Natural killer cell (primary cell): ENCODE results near the gene RBM47. TPM values are rescaled to one million over a fixed set of nuclear protein-coding genes. Genes with fewer than 3 reads are reported as not detected.
A peak's percentile ranks its signal among the peaks of the same experiment; 100 is the strongest.

ENCODE experiments used
- ATAC-seq, 3 donors: fragments of 150-1000 bp in 2 of 3; fragments of 200-7000 bp in 1 of 3; cut with Tn5 transposase; 1 replicate in 1 of 3; 2 replicates in 2 of 3; pipeline ENCODE4 v1.10.0; 2021; ENCODE audit warnings: mild to moderate bottlenecking in 2 of 3, moderate library complexity in 2 of 3
- DNase-seq, 2 donors: peaks; one replicate each; pipeline versions ENCODE4 v3.0.0 to v3.0.0-alpha.2; 2013 to 2021; ENCODE audit warnings: mixed read lengths in 1 of 2
- H3K27ac ChIP-seq: one replicate; pipeline ENCODE4 v1.5.1; 2013; ENCODE audit warnings: mild to moderate bottlenecking, low read length
- H3K27me3 ChIP-seq: one replicate; pipeline ENCODE4 v1.6.1; 2013; ENCODE audit warnings: low read length; ENCODE audit not compliant: control insufficient read depth, insufficient read depth
- H3K36me3 ChIP-seq: one replicate; pipeline ENCODE4 v1.6.1; 2013; ENCODE audit warnings: low read length; ENCODE audit not compliant: control insufficient read depth, insufficient read depth
- H3K4me1 ChIP-seq: one replicate; pipeline ENCODE4 v1.6.1; 2013; ENCODE audit warnings: low read length; ENCODE audit not compliant: control insufficient read depth, insufficient read depth
- H3K4me3 ChIP-seq: one replicate; pipeline ENCODE4 v1.5.1; 2013; ENCODE audit warnings: low read length
- H3K9me3 ChIP-seq: one replicate; pipeline ENCODE4 v1.6.1; 2013; ENCODE audit warnings: low read length; ENCODE audit not compliant: control insufficient read depth, insufficient read depth
- H3K27ac Mint-ChIP-seq, 2 donors: one replicate each; pipeline ENCODE4 v1.8.0; 2022; ENCODE audit warnings: mild to moderate bottlenecking in 2 of 2, mixed read lengths in 2 of 2, moderate library complexity in 1 of 2
- H3K27me3 Mint-ChIP-seq, 2 donors: one replicate each; pipeline ENCODE4 v1.8.0; 2022; ENCODE audit warnings: low read depth in 2 of 2, mixed read lengths in 2 of 2
- H3K36me3 Mint-ChIP-seq: one replicate; pipeline ENCODE4 v1.8.0; 2022; ENCODE audit warnings: mixed read lengths
- H3K4me1 Mint-ChIP-seq, 2 donors: one replicate each; pipeline ENCODE4 v1.8.0; 2022; ENCODE audit warnings: mixed read lengths in 2 of 2
- H3K4me3 Mint-ChIP-seq: one replicate; pipeline ENCODE4 v1.8.0; 2022; ENCODE audit warnings: mild to moderate bottlenecking, moderate library complexity, mixed read lengths
- H3K9me3 Mint-ChIP-seq, 2 donors: one replicate each; pipeline ENCODE4 v1.8.0; 2022; ENCODE audit warnings: mixed read lengths in 2 of 2
- CTCF ChIP-seq: fragments of 200-600 bp; IDR thresholded peaks from one replicate; pipeline ENCODE4 v1.8.0; 2022; ENCODE audit warnings: antibody characterized with exemption
- WGBS: methylation state at CpG from one replicate; pipeline ENCODE4 v1.1.7; 2013; ENCODE audit warnings: missing lambda C conversion rate; ENCODE audit not compliant: insufficient coverage; 5-methylcytosine and 5-hydroxymethylcytosine counted together
- intact Hi-C: fragments of 100-400 bp; cut with micrococcal nuclease; formaldehyde crosslinking; loops from one replicate; pipeline ENCODE4 v1.14.2; 2022
- total RNA-seq, 4 donors: library from RNA; stranded (reverse); fragments of 120-200 nt in 1 of 4; gene quantifications; one replicate each; pipeline versions ENCODE4 v1.2.3 to v1.2.4, GENCODE V29; 2013 to 2022

RBM47 gene
- total RNA-seq, 3 donors from 2014 or later (not counting 1 experiment from before 2014, with no cell fraction given), result 2.0 to 7.7 (median 3.9) TPM

- H3K27me3 Mint-ChIP-seq, result no peaks in the 10 kb centered on the region
- no peaks in the 10 kb centered on the region for H3K36me3 Mint-ChIP-seq
- intact Hi-C loops, result no loop called here
- TF ChIP-seq CTCF, result no peak
- no peaks in the 10 kb centered on the region for H3K9me3 Mint-ChIP-seq
- Histone ChIP-seq H3K4me1 (no peaks in the 10 kb centered on the region), H3K4me3 (no peak overlapping the region), H3K9me3 (no peaks in the 10 kb centered on the region), H3K27ac (no peak overlapping the region), H3K36me3 (no peaks in the 10 kb centered on the region), H3K27me3 (no peaks in the 10 kb centered on the region)
- DNase-seq, result no peak
- WGBS, result 77% methylated on average over 10 of the region's 11 CpGs
- no peak for ATAC-seq
- no peak overlapping the region for H3K27ac Mint-ChIP-seq
- no peak overlapping the region for H3K4me3 Mint-ChIP-seq
- no peaks in the 10 kb centered on the region for H3K4me1 Mint-ChIP-seq
Observed at GRCh38 chr4:40514497-40514951, 115.1 kb downstream of the RBM47 start.

GRCh38 chr4:40511036-40511614, 118.5 kb downstream of the RBM47 start:
- H3K4me3 Mint-ChIP-seq, result no peak overlapping the region
- H3K36me3 Mint-ChIP-seq, result no peaks in the 10 kb centered on the region
- Histone ChIP-seq H3K9me3 (no peaks in the 10 kb centered on the region), H3K27me3 (no peaks in the 10 kb centered on the region), H3K27ac (no peak overlapping the region), H3K4me3 (no peak overlapping the region), H3K4me1 (no peaks in the 10 kb centered on the region), H3K36me3 (no peaks in the 10 kb centered on the region)
- TF ChIP-seq CTCF, result no peak
- ATAC-seq (no peak), DNase-seq (no peak)
- intact Hi-C loops, result no loop called here
- 88% methylated on average over 9 of the region's 9 CpGs for WGBS
- H3K4me1 Mint-ChIP-seq, result no peaks in the 10 kb centered on the region
- H3K27me3 Mint-ChIP-seq, result no peaks in the 10 kb centered on the region
- no peaks in the 10 kb centered on the region for H3K9me3 Mint-ChIP-seq
- no peak overlapping the region for H3K27ac Mint-ChIP-seq

GRCh38 chr4:40507977-40508376, 121.7 kb downstream of the RBM47 start:
- Mint-ChIP-seq H3K4me1 (no peaks in the 10 kb centered on the region), H3K36me3 (no peaks in the 10 kb centered on the region), H3K9me3 (no peaks in the 10 kb centered on the region), H3K4me3 (no peak overlapping the region), H3K27ac (no peak overlapping the region), H3K27me3 (no peaks in the 10 kb centered on the region)
- no peaks in the 10 kb centered on the region for H3K27me3 ChIP-seq
- H3K27ac ChIP-seq, result no peak overlapping the region
- no peak for ATAC-seq
- H3K4me3 ChIP-seq, result no peak overlapping the region
- no peak for TF ChIP-seq CTCF
- DNase-seq, result peak in 1 of 2 donors; percentile 22
- no peaks in the 10 kb centered on the region for H3K4me1 ChIP-seq
- H3K9me3 ChIP-seq, result no peaks in the 10 kb centered on the region
- no peaks in the 10 kb centered on the region for H3K36me3 ChIP-seq
- 89% methylated on average over 11 of the region's 11 CpGs for WGBS
- intact Hi-C loops, result no loop called here

GRCh38 chr4:40506492-40506891, 123.2 kb downstream of the RBM47 start:
- Histone ChIP-seq H3K9me3 (no peaks in the 10 kb centered on the region), H3K4me3 (no peak overlapping the region), H3K4me1 (no peaks in the 10 kb centered on the region), H3K36me3 (no peaks in the 10 kb centered on the region), H3K27ac (no peak overlapping the region), H3K27me3 (no peaks in the 10 kb centered on the region)
- no peak for TF ChIP-seq CTCF
- DNase-seq (no peak), ATAC-seq (no peak)
- no peaks in the 10 kb centered on the region for H3K36me3 Mint-ChIP-seq
- H3K4me1 Mint-ChIP-seq, result no peaks in the 10 kb centered on the region
- intact Hi-C loops, result no loop called here
- no peaks in the 10 kb centered on the region for H3K9me3 Mint-ChIP-seq
- 95% methylated on average over 3 of the region's 3 CpGs for WGBS
- no peak overlapping the region for H3K27ac Mint-ChIP-seq
- H3K27me3 Mint-ChIP-seq, result no peaks in the 10 kb centered on the region
- no peak overlapping the region for H3K4me3 Mint-ChIP-seq
